ENCODE data around the gene TRMT10B.

DNA sequence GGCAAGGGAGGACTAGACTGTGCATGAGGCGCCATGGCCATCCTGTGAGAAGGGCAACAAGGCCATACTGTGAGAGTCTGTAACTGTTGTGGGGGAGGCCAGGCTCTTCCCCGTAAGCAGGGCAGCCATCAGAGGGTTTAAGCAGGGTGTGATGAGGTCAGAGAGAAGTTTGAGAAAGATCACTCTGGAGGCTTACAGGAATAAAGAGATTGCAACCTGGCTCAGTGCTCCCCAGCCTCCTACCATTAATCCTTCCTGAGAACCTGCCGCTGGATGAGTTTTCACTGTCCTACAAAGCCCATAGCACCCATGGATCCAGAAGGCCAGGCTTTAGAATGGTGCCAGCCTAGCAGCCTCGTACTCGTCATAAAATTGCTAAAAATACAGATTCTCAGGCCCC, 14.4 kb upstream of the TRMT10B start:
- no peak for TF ChIP-seq POLR2A (IDR thresholded peaks at IDR 0.05; ENCODE audit: low read depth, low read length)
- no peak for TF ChIP-seq POLR2AphosphoS5 (IDR thresholded peaks at IDR 0.05; ENCODE audit: low read depth, low read length)
- TF ChIP-seq TAF1 (IDR thresholded peaks at IDR 0.05; ENCODE audit: borderline replicate concordance, low read depth, low read length), result no peak
